IPS DF 6.9 (cell line): ENCODE data around the gene KAZN.

Experiments
- DNase-seq: peaks from one replicate; pipeline ENCODE4 v3.0.0-alpha.2; 2013; ENCODE audit warnings: low read depth, low spot score
- H3K27ac ChIP-seq: one replicate; pipeline ENCODE4 v1.5.1; 2013; ENCODE audit warnings: low read length, control low read depth
- H3K27me3 ChIP-seq: 2 replicates; pipeline ENCODE4 v1.6.1; 2013; ENCODE audit warnings: mild to moderate bottlenecking, low read length; ENCODE audit not compliant: control insufficient read depth, insufficient read depth
- H3K36me3 ChIP-seq: 2 replicates; pipeline ENCODE4 v1.6.1; 2013; ENCODE audit warnings: low read length; ENCODE audit not compliant: control insufficient read depth, insufficient read depth
- H3K4me1 ChIP-seq: 2 replicates; pipeline ENCODE4 v1.6.1; 2013; ENCODE audit warnings: low read length; ENCODE audit not compliant: control insufficient read depth, insufficient read depth
- H3K4me3 ChIP-seq: 2 replicates; pipeline ENCODE4 v1.5.1; 2013; ENCODE audit warnings: mild to moderate bottlenecking, low read length
- H3K9me3 ChIP-seq: 2 replicates; pipeline ENCODE4 v1.6.1; 2013; ENCODE audit warnings: low read length, inconsistent platforms; ENCODE audit not compliant: control insufficient read depth, insufficient read depth
- whole genome bisulfite sequencing: extraction: QIAGEN DNeasy Blood & Tissue Kit; methylation state at CpG from one replicate; pipeline ENCODE4 v1.1.7; 2013; ENCODE audit warnings: mixed read lengths, missing lambda C conversion rate; ENCODE audit not compliant: insufficient read length, insufficient coverage; 5-methylcytosine and 5-hydroxymethylcytosine counted together

KAZN gene

GRCh38 chr1:15094056-15094455 lies 495.6 kb downstream of the KAZN start:
- Histone ChIP-seq H3K9me3 (no peaks in the 10 kb centered on the region), H3K27me3 (no peaks in the 10 kb centered on the region), H3K36me3 (no peaks in the 10 kb centered on the region), H3K4me1 (peaks cover 3% of the 10 kb centered on the region), H3K4me3 (no peak overlapping the region), H3K27ac (no peak overlapping the region)
- no peak for DNase-seq
- WGBS: no CpG with 5 or more reads among the region's 16 CpGs

GRCh38 chr1:15094719-15095495 lies 496.4 kb downstream of the KAZN start:
- DNase-seq: no peak
- Histone ChIP-seq H3K4me3 (no peak overlapping the region), H3K36me3 (no peaks in the 10 kb centered on the region), H3K9me3 (no peaks in the 10 kb centered on the region), H3K27me3 (no peaks in the 10 kb centered on the region), H3K4me1 (peaks cover 3% of the 10 kb centered on the region), H3K27ac (no peak overlapping the region)
- WGBS: no CpG with 5 or more reads among the region's 26 CpGs

GRCh38 chr1:15095496-15095875 lies 497.0 kb downstream of the KAZN start:
- WGBS: no CpG with 5 or more reads among the region's 6 CpGs
- Histone ChIP-seq H3K4me1 (peaks cover 4% of the 10 kb centered on the region), H3K36me3 (no peaks in the 10 kb centered on the region), H3K27me3 (no peaks in the 10 kb centered on the region), H3K9me3 (no peaks in the 10 kb centered on the region), H3K27ac (no peak overlapping the region), H3K4me3 (no peak overlapping the region)
- no peak for DNase-seq

GRCh38 chr1:15096293-15096692 lies 497.8 kb downstream of the KAZN start:
- H3K4me3 ChIP-seq: no peak overlapping the region
- no peaks in the 10 kb centered on the region for H3K9me3 ChIP-seq
- no CpG with 5 or more reads among the region's 7 CpGs for WGBS
- no peak overlapping the region for H3K27ac ChIP-seq
- H3K36me3 ChIP-seq: no peaks in the 10 kb centered on the region
- H3K27me3 ChIP-seq: no peaks in the 10 kb centered on the region
- peaks cover 3% of the 10 kb centered on the region for H3K4me1 ChIP-seq
- DNase-seq: no peak

GRCh38 chr1:15098176-15099125 lies 500.0 kb downstream of the KAZN start:
- WGBS: no CpG with 5 or more reads among the region's 15 CpGs
- Histone ChIP-seq H3K36me3 (no peaks in the 10 kb centered on the region), H3K27me3 (no peaks in the 10 kb centered on the region), H3K4me3 (no peak overlapping the region), H3K9me3 (no peaks in the 10 kb centered on the region), H3K27ac (no peak overlapping the region), H3K4me1 (peaks cover 3% of the 10 kb centered on the region)
- DNase-seq: no peak

- no CpG with 5 or more reads among the region's 15 CpGs for whole genome bisulfite sequencing
- DNase-seq: no peak
- H3K4me1 ChIP-seq: peaks cover 1% of the 10 kb centered on the region; the same call in 1 of the 2 replicates
- no peaks in the 10 kb centered on the region for H3K9me3 ChIP-seq
- no peaks in the 10 kb centered on the region for H3K36me3 ChIP-seq
- H3K27me3 ChIP-seq: no peaks in the 10 kb centered on the region
- no peak overlapping the region for H3K4me3 ChIP-seq
- H3K27ac ChIP-seq: no peak overlapping the region
Measured at GRCh38 chr1:15099441-15100120, 501.1 kb downstream of the KAZN start.

- Histone ChIP-seq H3K4me1 (peaks cover 1% of the 10 kb centered on the region; the same call in 1 of the 2 replicates), H3K27ac (no peak overlapping the region), H3K36me3 (no peaks in the 10 kb centered on the region), H3K27me3 (no peaks in the 10 kb centered on the region), H3K4me3 (no peak overlapping the region), H3K9me3 (no peaks in the 10 kb centered on the region)
- DNase-seq: no peak
- WGBS: no CpG with 5 or more reads among the region's 16 CpGs
Measured at GRCh38 chr1:15100121-15100879, 501.8 kb downstream of the KAZN start.

GRCh38 chr1:15100880-15101760 lies 502.6 kb downstream of the KAZN start:
- no CpG with 5 or more reads among the region's 21 CpGs for WGBS

GRCh38 chr1:15101801-15102200 lies 503.3 kb downstream of the KAZN start:
- Histone ChIP-seq H3K9me3 (no peaks in the 10 kb centered on the region), H3K27ac (no peak overlapping the region), H3K4me1 (peaks cover 1% of the 10 kb centered on the region; the same call in 1 of the 2 replicates), H3K4me3 (no peak overlapping the region), H3K36me3 (no peaks in the 10 kb centered on the region), H3K27me3 (no peaks in the 10 kb centered on the region)
- no CpG with 5 or more reads among the region's 4 CpGs for WGBS
- no peak for DNase-seq

More at GRCh38 chr1:15100880-15101760, 502.6 kb downstream of the KAZN start:
- Histone ChIP-seq H3K36me3 (no peaks in the 10 kb centered on the region), H3K27me3 (no peaks in the 10 kb centered on the region), H3K9me3 (no peaks in the 10 kb centered on the region), H3K27ac (no peak overlapping the region), H3K4me1 (peaks cover 1% of the 10 kb centered on the region; the same call in 1 of the 2 replicates), H3K4me3 (no peak overlapping the region)
- DNase-seq: no peak
